NCI-H524 (cell line): ENCODE data around the gene NEK2.
"Not testable (repeated sequence)": the region's sequence is repeated elsewhere in the genome, so short reads cannot be mapped to it uniquely, and the experiment has no call there.

ENCODE experiments used
- DNase-seq, 2 experiments: peaks; one replicate each; lab custom pipeline; 2025; lab: John Stamatoyannopoulos, UW

Gene NEK2

DNA sequence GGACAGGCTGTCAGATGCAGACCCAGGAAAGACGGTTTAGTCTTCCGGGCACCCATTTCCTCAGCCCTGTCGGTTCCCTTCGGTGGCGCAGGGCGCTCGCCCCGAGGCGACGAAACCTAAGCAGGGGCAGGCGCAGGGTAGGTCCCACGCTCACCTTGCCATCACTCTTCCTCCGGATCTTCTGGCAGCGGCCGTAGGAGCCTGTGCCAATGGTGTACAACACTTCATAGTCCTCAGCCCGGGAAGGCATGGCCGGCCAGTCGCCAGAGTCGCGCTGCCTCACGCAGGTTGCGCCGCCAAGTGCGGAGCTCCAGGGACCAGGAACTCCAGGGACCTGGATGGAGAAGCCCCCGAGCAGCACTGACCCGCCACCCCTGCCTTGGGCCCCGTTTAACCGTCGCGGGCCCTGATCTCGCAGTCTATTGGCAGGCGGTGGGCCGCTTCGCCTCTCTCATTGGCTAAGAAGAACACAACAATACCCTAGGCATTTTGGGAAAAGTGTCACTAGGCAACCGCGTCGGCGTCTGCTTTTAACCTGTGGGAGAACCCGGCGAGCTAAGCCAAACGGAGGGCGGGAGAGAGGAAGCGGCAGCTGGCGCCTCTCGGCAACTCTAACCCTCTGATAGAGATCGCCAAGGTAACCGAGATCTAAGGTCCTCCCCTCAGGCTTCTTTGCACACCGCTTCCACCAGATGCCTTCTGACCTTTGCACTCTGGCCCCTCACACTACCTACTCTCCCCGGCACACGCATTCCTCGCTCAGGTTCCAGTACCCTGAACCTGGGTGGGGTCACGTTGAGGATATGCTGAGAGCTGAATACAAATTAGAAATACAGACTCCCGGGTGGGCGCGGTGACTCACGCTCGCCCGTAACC is at the start of gene NEK2:
TSS of gene NEK2 (minus strand) at position 392 of the 876 bp plus-strand sequence. CDS start at position 250, 142 bp downstream.
- DNase-seq: peak; percentile 95 to 97

DNA sequence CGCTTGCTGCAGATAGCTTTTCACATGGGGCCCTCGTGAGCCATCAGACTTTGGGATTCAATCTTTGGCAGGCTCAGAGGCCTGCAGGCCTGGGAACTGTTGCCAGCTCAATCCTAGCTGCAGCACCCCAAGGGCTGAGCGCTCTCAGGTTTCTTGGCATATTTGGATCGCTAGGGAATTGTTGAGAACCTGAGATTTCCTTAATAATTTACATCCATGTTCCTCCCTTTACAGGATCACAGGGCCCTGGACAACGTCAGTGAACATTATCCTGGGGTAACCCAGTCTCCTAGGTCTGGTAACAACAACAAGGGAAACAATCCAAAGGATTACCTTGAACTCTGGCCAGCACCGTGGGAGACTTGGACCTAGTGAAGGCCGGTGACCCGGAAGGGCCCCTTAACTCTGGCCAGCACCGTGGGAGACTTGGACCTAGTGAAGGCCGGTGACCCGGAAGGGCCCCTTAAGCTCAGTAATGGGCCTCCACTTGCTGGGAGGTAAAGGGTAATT is 49.3 kb upstream of the NEK2 start:
- no peak for DNase-seq

DNA sequence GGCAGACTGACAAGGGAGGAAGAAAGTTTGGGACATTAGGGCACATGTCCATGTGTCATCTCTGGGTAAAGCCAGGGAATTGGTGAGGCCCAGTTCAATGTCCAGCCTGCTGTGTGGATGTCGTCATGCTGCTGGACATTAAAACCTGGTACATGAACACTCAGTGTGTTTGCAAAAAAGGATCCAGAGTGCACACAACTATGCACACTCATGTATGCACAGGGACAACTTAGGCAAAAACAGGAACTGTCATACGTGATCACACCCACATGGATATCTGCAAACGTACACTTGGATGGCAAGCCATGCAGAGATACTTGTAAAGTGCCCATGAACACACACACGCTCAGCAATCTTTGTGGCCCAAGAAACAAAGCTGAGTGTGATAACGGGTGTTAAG is 47.9 kb upstream of the NEK2 start:
- no peak for DNase-seq

DNA sequence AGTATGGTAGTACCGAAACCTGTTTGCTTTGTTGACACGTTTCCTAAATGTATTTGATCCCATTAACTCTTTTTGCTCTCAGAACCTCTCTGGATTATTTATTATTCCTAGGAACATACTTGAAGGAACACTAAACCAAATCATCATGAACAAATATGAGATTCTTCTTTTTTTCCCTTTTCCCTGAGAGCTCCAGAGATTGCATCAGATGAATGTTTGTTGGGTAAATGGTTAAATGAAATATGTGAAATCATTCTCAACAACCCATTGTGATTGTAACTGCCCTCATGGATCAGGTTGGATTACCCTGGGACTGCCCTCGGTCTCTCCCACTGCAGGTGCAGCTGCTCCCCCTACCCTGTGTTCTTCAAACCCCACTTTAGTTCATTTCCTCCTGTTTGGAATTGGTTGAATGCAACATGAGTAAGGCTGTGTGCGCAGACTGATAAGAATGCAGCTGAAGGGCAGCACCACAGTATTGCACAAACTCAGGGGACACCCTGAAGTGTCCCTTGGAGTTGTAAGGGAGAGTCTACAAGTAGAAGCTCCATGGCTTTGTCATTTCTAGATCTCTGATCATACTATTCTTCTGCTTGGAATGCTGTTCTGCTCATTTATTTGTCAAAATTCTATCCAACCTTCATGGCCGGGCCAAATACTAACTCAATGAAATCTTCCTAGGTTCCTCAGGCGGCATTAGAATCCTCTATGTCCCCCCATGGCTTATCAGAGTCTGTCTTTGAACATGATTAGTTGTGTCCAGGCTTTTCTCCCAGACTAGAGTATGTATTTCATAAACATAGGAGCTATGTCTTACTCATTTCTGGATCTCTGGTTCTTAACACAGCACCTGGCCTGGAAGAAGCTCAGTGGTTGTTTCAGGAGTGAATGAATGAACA is 47.1 kb upstream of the NEK2 start:
- DNase-seq: no peak

DNA sequence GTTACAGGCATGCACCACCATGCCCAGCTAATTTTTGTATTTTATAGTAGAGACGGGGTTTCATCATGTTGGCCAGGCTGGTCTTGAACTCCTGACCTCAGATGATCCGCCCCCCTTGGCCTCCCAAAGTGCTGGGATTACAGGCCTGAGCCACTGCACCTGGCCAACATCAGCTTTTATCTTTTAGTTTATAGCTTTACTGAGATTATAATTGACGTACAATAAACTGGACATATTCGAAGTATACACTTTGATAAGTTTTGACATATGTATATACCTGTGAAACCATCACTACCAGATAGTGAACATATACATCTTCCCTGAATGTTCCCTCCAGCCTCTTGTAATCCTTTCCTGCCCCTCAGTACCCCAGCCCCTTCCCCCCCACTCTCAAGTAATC is 41.1 kb upstream of the NEK2 start:
- not testable (repeated sequence) for DNase-seq

DNA sequence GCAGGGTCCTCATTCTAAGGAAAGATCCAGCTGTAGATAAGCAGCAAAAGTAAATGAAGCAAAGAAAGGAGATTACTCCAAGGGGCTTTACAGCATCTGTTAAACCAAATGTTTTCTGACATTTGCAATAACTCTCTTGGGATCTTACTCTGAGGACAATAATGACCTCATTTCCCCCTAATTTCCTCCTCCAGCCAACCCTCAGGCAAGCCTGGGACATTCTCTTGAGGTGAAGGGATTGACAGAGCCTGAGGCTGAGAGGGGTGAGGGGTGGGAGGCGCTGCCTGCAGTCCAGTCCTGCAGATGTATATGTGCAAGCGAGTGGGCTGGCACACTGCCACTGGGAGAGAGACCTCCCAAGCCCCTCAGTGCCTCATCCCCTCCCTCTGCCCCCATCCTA is 40.5 kb upstream of the NEK2 start:
- peak; percentile 57 to 94 for DNase-seq

DNA sequence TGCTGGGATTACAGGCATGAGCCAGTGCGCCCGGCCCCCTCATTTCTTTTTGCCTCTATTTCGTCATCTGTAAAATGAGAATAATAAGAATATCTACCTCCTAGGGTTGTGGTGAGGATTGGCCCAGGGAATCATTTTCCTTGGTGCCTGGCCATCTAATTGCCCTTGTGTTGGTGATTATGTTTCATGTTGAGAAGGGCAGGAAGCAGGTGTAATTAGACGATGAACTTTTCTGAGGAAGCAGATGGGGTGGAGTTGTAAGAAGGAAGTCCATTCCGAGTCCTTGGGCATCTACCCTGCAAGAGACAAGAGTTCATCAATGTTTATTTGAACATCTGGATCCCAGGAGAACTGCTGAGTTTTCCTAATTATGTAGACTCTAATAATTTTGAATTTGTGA is 38.7 kb upstream of the NEK2 start:
- peak in 1 of 2 experiments; percentile 28 for DNase-seq

DNA sequence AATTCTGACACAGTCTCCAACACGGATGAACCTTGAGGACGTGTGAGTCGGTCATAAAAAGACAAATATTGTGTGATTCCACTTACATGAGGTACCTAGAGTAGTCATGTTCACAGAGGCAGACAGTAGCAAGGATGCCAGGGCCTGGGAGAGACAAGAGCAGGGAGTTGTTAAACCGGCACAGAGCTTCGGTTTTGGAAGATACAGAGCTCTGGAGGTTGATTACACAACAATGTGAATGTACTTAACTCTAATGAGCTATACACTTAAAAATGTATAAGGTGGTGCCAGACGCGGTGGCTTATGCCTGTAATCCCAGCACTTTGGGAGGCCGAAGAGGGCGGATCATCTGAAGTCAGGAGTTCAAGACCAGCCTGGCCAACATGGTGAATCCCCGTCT is 37.8 kb upstream of the NEK2 start:
- DNase-seq: no peak

DNA sequence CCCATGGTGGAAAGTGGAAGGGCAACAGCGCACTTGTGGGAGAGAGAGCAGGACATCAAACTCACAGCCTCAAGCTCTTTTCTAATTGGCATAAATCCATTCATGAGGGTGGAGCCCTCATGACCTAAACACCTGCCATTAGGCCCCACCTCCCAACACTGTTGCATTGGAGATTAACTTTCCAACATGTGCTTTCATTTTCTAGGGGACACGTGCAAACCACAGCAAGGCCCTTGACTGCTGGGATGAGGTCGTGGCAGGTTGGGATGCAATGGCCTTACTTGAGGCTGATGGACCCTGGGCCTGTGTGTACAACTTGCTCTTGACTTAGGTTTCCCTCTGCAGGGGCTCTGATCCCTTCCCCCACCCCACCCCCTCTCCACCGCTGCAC is 35.9 kb upstream of the NEK2 start:
- DNase-seq: no peak

DNA sequence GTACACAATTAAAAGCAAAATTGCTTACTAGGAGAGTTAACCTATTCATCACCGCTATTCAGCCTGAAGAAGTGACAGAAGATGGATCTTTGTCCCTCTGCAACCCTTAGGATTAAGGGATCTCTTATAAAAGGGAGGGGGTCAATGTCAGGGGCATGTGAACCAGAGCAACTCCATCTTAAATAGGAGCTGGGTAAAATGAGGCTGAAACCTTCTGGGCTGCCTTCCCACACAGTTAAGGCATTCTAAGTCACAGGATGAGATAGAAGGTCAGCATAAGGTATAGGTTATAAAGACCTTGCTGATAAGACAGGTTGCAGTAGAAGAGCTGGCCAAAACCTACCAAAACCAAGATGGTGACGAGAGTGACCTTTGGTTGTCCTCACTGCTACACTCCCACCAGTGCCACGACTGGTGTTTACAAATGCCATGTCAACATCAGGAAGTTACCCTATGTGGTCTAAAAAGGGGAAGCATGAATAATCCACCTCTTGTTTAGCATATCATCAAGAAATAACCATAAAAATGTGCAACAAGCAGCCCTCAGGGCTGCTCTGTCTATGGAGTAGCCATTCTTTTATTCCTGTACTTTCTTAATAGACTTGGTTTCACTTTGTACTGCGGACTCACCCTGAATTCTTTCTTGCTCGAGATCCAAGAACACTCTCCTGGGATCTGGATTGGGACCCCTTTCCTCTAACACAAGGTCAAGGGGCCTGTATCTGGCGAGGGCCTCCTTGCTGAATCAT is 35.3 kb upstream of the NEK2 start:
- no peak for DNase-seq

DNA sequence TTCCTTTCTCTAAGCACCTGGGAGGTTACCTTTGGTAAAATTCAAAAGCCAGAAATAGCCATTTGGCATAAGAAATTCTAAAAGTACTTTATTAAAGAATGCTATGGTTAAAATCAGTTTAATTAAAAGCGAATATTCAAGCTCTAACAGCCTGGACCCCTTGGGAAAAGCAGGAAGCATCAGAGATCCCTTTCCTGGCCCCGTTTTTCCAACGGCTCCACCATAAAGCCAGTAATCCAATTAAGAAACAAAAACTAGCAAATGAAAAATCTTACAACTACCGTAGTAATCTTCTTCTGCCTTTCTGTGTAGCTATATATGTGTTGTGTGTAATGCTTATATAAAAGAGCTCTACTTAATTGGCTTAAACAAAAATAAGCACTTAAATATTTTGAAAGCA is 33.5 kb upstream of the NEK2 start:
- peak in 1 of 2 experiments; percentile 18 for DNase-seq

DNA sequence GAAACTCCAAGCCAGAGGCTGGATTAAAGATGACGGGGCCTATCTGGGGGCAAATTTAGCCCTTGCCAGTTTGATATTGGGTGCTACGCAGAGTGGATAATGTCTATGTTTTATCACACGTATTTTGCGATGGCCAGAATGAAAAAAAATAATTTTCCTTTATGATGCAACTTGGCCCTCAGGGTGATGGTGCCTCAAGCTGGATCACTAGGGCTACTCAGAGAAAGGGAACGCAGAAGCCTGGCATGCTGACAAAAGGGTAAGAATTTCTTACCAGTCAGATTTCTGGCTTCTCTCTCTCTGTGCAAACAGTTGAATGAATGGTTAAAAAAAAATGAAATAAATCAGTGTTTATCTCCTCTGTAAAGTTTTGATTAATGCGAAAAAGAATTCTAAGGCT is 32.6 kb upstream of the NEK2 start:
- no peak for DNase-seq

DNA sequence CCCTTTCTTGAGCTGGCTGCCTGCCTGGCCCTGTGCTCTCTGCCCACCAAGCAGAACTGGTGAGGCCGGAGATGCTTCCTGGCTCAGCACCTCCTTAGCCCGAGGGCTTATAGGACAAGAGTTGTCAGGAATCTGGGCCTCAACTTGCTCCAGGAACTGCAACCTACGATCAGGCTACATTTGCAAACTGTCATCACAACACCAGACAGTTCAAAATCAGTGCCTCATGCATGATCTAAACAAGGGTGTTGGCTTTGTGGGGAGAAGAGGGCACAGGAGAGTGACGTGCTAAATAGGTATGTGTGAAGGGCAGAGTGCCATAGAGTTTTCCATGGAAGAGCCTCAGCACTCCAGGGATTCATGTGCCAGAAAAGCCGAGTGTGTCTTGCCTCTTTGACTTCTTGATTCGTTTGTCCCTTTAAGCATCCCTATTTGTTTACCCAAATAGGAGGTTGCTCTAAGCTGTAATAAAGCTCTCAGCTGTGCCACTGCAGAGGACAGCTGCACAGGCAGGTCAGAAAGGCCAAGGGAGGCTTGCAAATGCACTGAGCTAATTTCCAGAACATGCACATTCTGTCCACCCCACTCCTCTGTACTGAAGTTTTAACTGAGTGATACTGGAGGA is 30.2 kb upstream of the NEK2 start:
- DNase-seq: no peak

DNA sequence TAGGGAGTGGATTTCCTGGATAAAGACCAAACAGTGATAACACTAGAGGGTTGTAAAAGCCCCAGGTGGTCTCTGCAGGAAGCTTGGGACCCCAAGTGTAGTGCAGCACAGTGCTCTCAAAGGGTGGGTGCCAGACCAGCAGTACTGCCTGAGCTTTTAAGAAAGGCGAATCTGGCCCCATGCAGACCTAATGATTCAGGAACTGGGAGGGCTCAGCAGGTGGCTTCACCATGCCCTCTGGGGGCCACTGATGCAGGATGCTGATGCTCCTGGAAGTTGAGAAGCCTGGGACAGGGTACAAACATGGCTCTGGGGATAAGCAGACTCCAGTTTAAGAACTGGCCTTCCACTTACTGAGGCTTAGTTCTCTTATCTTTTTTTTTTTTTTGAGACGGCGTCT is 29.1 kb upstream of the NEK2 start:
- no peak for DNase-seq

DNA sequence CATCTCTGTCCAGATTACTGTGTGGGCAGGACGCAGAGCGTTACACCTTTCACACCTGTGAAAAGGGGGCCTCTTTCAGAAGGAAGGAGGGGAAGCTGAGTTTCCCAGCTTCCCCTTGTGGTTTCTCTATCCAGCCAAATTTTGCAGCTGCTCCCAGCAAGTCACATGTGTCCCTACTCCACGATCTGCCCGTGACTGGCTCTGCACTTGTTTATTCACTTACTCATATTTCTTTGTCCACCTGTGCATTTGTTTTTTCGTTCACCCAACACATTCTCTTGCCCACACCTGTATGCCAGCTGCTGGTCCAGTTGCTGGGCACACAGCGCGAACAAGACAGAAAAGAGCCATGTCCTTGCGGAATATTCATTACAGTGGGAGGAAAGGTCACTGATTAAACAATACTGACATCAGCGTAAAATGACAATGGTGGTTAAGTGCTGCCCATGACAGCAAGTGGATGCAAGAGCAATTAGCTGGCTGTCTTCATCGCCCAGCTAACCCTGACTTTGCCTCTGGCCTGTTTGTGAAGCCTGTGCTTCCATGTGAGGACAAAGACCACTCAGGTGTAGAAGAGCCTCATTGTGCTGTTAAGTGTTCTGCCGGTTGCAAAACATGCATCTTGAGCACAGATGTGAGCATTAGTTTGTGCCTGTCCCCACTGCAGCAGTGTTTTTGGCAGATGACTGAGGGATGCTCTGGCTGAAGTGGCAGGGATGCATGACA is 28.6 kb upstream of the NEK2 start:
- DNase-seq: peak in 1 of 2 experiments; percentile 60

DNA sequence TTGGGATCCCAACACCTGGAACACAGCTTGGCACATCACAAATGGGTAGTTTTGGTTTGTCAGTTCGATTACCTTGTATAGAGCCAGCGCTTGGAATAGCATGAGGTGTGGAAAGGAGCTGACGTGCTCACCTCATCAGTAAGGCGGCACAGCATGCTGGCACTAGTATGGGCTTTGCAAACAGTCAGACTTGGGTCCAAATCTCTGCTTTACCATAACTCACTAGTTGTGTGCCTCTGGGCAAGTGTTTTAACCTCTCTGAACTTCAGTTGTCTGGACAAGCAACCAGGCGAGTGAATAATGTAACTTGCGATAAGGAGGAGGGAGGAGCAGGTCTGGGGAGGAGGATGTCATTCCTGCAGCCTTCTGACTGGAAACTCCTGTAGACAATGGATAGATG is 26.3 kb upstream of the NEK2 start:
- no peak for DNase-seq

DNA sequence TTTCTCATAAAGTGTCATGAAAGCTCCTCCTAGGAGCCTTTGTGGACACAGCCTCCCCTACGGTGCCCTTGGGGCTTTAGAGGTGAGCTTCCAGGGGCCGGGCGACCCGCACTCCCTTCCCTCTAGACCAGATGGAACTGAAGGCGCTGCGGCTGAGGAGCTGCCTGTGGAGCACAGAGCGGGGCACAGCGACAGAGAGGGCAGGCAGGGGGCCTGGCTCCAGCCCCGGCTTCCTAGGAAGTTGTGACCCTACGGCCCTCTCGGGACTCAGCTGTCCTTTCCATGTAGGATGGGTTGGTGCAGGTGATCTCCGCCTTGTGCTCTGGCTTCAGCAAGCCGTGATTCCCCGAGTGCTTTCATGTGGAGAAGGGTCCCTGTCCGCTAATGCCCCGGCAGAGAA is 23.6 kb upstream of the NEK2 start:
- no peak for DNase-seq

DNA sequence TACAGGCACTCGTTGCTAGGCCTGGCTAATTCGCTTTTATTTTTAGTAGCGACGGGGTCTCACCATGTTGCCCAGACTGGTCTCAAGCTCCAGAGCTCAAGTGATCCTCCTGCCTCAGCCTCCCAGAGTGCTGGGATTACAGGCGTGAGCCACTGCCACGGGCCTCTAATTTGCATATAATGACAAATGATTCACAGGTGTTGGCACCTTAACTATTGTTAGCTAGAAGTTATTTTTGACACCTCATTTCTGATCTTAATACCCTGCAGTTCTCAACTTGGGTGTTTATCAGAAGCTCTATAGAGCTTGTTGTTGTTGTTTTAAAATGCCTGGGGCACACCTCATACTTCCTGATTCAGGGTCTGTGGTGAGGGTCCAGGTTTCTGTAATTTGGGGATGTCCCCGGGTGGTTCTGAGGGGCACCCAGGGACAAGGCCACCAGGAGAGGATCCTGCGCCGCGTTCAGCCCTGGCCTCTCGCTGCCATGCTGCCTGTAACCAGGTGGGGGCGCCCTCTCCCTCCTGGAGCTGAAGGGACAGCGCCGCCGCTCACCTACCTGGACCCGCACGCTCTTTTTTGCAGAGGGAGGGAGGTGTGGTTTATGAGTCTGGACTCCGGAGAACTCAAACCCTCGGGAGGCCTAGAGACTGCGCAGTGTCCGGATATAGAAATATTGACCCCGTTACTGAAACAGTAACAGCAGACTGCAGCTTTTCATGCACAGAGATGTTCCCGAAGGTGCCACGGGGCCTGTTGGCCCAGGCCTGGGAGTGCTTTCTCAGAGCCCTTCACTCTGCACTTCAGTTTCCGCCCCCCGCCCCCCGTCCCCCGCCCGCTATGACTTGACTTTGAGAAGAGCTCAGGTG is 23.0 kb upstream of the NEK2 start:
- DNase-seq: peak; percentile 58 to 77

DNA sequence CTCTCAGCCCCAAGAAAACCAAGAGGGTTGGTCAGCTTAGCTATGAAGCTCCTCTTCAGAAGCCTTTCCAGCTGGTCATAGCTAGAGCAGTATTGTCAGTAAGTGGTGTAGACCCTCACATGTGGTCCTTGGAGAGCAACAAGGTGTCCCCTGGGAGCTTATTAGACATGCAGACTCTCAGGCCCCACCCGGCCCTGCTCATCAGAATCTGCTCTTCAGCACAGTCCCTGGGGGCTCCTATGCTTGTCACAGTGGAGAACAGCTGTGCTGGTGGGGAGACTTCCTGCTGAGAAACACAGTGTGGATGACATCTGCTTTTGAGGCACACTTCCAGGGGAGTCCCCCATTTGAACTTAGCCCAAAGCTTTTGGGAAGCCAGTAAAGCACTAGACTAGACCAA is 21.9 kb upstream of the NEK2 start:
- DNase-seq: peak; percentile 98 to 99
